ENCODE results near the gene UCP2.

The UCP2 gene

GRCh38 chr11:73958521-73959141, 24.0 kb downstream of the UCP2 start:
- no peak for TF ChIP-seq CTCF (IDR thresholded peaks at IDR 0.05; ENCODE audit: low read length, missing control alignments)
- no peak overlapping the region for H3K4me3 ChIP-seq (replicated peaks; ENCODE audit: low read depth, low read length)
- no peak for DNase-seq (ENCODE audit: low read depth)

GRCh38 chr11:73957654-73958361, 24.8 kb downstream of the UCP2 start:
- no peak for TF ChIP-seq CTCF (IDR thresholded peaks at IDR 0.05; ENCODE audit: low read length, missing control alignments)
- no peak overlapping the region for H3K4me3 ChIP-seq (replicated peaks; ENCODE audit: low read depth, low read length)
- no peak for DNase-seq (ENCODE audit: low read depth)

DNA sequence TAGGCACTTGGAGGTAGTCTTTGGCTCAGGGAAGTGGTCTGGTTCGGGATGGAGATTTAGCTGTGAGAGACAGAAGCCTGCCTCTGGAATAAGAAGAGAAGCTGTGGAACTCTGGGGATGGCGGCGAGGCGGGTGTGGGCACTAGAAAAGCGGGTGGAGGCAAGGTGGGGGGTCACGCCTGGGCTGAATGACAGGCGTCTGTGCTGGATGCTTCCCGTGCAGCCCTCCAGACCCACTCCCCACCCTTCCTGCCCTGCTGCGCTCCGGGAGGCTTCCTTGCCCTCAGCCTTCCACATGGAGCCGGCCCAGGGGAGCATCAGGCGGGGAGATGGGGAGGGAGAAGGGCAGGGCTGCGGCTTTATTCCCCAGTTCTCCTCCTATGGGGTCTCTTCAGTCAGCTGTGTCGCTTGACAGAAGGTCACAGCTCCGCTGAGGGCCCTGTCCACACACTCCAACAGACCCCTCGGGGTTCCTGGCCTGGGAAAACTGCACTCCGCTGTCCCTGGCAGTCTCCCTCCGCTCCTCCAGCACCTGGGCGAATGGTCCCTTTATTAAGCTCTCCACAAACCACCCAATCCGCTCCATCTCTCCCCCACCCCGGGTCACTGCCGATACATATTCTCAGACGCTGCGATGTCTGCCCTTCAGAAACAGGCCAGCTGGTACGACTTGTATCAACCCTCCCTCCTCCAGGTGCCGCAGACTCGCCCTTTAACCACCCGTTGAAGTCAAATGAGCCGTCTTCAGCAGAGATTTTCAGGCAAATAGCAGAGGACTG, 25.6 kb downstream of the UCP2 start:
- no peak for TF ChIP-seq CTCF (IDR thresholded peaks at IDR 0.05; ENCODE audit: low read length, missing control alignments)
- no peak overlapping the region for H3K4me3 ChIP-seq (replicated peaks; ENCODE audit: low read depth, low read length)
- no peak for DNase-seq (ENCODE audit: low read depth)

DNA sequence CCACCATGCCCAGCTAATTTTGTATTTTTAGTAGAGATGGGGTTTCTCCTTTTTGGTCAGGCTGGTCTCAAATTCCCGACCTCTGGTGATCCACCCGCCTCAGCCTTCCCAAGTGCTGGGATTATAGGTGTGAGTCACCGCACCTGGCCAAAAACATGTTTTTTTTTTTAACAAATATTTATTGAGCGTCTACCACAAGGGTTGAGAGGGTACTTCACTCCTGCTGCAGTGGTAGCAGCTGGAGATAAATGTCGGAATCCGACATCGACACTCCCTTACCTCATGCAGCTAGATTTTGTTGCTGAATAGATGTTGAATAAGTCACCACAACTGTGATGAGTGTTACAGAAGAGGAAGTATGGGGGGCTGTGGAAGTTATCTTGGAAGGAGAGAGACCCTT, 30.8 kb downstream of the UCP2 start:
- DNase-seq (ENCODE audit: low read depth): no peak
- H3K4me3 ChIP-seq (replicated peaks; ENCODE audit: low read depth, low read length): no peak overlapping the region
- no peak for TF ChIP-seq CTCF (IDR thresholded peaks at IDR 0.05; ENCODE audit: low read length, missing control alignments)

DNA sequence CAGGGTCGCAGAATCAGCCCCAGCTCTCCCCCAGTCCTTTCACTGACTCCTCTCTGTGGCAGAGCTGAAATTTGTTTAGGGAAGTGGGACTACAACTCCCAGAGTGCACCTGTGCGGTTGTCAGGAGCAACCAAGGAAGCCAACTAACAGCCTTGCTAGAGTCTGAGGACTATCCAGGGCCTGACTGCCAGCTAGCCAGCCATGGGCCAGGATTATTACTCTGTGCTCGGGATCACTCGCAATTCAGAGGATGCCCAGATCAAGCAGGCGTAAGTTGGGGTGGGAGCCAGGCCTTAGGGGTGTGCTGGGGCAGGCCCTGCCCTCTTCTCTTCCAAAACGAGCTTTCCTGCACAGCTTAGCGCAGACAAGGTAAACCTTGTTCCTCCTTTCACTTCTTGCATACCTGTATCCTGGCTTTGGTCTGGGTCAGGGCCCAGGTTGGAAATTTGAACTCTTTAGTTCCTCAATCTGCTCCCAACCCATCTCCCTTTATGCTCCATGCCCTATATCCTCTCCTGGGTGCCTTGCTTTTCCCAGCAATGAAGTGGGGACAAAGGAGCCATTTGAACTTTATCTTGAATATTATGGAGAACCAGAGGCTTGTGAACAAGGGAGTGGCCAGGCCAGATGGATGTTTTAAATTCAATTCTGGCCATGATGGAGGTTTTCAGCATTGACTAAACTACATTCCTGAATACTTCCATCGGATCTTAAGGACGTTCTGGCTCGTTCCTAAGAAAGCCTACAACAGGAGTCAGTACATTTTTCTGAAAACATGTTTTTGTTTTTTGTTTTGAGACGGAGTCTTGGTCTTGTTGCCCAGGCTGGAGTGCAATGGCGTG, 31.6 kb downstream of the UCP2 start, which contains the start of gene DNAJB13:
DNAJB13 (plus strand) TSS at position 158 of the 842 bp plus-strand sequence; CDS start at position 202, 44 bp downstream.
- no peak for TF ChIP-seq CTCF (IDR thresholded peaks at IDR 0.05; ENCODE audit: low read length, missing control alignments)
- H3K4me3 ChIP-seq (replicated peaks; ENCODE audit: low read depth, low read length): no peak within 1 kb of the TSS
- DNase-seq (ENCODE audit: low read depth): peak; percentile 58

DNA sequence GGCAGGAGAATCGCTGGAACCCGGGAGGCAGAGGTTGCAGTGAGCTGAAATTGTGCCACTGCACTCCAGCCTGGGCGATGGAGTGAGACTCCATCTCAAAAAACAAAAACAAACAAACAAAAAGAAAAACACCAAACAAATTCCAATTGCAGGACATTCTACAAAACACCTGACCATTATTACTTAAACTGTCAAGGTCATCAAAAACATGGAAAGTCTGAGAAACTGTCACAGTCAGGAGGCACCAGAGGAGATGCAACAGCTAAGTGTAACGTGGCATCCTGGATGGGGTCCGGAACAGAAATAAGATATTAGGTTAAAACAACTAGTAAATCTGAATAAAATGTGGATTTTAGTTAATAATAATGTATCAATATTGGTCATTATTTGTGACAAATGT, 32.7 kb downstream of the UCP2 start:
- H3K4me3 ChIP-seq (replicated peaks; ENCODE audit: low read depth, low read length): no peak overlapping the region
- no peak for DNase-seq (ENCODE audit: low read depth)
- TF ChIP-seq CTCF (IDR thresholded peaks at IDR 0.05; ENCODE audit: low read length, missing control alignments): no peak
